ENCODE data around the gene USP28.
"Not testable (repeated sequence)": the region's sequence is repeated elsewhere in the genome, so short reads cannot be mapped to it uniquely, and the experiment has no call there.

Gene USP28, protein sequence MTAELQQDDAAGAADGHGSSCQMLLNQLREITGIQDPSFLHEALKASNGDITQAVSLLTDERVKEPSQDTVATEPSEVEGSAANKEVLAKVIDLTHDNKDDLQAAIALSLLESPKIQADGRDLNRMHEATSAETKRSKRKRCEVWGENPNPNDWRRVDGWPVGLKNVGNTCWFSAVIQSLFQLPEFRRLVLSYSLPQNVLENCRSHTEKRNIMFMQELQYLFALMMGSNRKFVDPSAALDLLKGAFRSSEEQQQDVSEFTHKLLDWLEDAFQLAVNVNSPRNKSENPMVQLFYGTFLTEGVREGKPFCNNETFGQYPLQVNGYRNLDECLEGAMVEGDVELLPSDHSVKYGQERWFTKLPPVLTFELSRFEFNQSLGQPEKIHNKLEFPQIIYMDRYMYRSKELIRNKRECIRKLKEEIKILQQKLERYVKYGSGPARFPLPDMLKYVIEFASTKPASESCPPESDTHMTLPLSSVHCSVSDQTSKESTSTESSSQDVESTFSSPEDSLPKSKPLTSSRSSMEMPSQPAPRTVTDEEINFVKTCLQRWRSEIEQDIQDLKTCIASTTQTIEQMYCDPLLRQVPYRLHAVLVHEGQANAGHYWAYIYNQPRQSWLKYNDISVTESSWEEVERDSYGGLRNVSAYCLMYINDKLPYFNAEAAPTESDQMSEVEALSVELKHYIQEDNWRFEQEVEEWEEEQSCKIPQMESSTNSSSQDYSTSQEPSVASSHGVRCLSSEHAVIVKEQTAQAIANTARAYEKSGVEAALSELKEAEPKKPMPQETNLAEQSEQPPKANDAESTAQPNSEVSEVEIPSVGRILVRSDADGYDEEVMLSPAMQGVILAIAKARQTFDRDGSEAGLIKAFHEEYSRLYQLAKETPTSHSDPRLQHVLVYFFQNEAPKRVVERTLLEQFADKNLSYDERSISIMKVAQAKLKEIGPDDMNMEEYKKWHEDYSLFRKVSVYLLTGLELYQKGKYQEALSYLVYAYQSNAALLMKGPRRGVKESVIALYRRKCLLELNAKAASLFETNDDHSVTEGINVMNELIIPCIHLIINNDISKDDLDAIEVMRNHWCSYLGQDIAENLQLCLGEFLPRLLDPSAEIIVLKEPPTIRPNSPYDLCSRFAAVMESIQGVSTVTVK

DNA sequence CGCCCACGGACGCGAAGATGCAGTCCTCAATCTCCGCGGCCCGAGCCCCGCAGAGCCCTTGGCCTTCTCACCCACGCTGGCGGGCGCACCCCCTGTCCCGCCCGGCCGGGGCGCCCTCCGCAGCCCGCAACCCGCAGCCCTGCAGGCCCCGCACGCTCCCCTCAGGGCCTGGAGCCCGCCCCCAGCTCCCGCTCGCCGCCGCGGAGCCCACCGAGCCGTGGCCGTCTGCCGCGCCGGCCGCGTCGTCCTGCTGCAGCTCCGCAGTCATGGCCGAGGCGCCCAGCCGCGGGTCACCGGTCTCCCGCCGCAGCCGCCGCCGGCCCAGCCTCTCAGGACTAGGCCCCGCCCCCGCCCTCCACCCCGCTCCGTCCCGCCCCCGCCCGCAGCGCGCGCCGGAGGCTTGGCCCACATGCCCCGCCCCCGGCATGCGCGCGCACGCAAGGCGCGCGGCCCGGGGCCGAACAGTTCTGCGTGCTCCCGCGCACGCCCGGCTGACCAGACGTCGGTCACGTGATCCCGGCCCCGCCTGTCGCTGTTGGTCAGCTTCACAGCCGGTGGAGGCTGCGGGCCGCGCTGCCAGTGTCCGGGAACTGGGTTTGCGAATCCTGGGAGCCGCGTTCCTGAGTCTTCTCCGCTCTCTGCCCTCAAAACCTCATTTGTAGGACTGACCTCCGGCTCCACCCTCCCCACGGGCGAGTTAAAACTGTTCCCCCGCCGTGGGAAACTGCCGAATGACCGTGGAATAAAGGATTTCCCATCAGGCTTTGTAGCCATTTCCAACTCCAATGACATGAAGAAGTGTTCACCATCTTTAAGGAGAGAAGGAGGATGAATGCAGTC, at the start of gene USP28:
USP28 (minus strand) TSS at position 339 of the 840 bp plus-strand sequence; CDS start at position 268, 71 bp downstream.
- peak; percentile 73 for DNase-seq (ENCODE audit: low read depth)

DNA sequence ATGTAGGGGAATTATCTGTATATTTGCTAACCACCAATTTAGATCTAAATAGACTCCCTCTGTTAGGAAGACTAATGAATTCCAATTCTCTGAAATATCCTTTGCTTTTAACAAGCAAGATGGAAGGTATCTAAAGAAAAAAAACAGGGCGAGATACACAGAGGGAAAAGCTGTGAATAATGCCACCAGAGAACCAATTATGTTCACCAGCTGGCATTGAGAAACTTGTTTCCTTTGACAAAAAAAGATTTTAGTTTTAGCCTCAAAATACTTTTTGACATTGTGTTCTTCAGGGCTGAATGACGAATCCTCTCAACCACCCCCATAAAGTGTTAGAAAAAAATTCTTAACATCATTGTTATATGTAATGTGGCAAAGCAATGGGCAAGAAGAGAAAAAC, 48.2 kb upstream of the USP28 start:
- DNase-seq (ENCODE audit: low read depth): no peak

DNA sequence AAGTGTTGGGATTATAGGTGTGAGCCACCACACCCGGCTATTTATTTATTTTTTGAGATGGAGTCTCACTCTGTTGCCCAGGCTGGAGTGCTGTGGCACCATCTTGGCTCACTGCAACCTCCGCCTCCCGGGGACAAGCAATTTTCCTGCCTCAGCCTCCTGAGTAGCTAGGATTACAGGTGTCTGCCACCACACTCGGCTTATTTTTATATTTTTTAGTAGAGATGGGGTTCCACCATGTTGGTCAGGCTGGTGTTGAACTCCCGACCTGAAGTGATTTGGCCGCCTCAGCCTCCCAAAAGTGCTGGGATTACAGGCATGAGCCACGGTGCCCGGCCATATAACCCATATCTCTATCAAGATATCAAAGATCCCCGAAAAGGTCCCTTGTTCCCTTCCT, 36.1 kb upstream of the USP28 start:
- DNase-seq (ENCODE audit: low read depth): not testable (repeated sequence)

DNA sequence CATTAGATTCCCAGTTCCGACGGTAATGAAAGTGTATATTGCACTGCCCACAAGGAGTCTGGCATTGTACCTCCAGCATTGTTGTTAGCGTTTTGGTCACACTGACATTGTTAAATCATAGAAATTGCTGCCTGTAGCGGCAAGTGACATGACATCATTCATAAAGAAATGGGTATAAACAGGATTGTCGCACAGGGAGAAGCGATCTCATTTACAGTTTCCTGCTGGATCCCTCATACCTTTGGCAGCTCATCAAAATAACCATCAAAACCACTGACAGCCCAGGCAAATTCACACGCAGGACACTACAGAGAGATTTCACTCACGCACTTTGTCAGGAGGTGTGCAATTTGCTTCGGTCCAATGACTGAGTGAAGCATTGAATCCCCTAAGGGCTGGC, 32.7 kb upstream of the USP28 start:
- no peak for DNase-seq (ENCODE audit: low read depth)

DNA sequence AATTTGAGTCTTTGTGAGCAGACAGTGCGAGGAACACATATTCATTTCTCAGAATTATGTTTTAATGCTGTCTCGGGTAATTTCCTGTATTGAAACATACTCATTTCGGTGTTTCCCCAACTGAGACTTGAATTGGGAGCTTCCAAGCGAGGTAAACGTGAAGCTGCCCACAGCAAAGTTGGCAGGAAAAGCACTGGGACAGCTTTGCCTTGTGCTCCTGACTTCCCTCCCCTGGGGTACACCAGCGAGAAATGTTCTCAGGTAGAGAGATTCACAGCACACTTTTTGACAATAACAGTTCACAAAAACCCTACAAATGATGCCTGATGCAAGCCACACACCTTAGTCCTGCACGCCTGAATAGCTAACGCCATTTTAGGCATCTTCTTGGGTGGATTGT, 32.3 kb upstream of the USP28 start:
- no peak for DNase-seq (ENCODE audit: low read depth)

DNA sequence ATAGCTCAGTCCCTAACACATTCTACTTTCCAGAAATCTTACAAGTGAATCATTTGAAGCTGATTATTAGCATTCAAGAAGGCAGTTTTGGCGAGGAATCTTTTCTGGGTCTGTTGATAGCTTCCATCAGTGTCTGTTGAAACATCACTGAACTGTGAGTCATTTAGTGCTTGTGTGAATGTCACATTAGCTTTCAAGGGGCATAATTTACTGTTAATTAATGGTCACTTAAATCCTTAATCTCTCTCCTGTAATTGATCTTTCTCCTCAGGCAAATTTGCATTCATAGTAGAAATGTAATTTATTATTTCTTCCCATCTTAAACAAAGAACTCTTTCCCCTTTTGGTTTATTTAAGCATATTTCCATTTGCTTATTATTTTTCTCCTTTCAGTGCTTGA, 31.8 kb upstream of the USP28 start:
- no peak for DNase-seq (ENCODE audit: low read depth)

DNA sequence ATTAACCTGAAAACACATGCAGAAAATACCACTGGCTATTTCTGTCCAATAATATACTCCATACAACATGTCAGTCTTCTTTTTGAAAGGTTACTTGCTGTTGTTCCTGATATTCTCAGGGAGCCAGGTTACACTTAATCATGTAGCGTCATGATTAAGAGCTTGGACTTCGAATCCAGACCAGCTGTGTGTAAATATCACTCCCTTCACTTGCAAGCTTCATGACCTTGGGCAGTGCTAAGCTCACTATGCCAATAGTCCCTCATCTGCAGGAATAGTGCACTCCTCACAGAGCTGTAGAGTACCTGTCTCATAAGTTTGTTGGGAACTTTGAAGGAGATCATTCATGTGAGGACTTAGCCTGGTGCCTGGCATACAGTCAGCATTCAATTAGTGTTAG, 31.1 kb upstream of the USP28 start:
- no peak for DNase-seq (ENCODE audit: low read depth)

DNA sequence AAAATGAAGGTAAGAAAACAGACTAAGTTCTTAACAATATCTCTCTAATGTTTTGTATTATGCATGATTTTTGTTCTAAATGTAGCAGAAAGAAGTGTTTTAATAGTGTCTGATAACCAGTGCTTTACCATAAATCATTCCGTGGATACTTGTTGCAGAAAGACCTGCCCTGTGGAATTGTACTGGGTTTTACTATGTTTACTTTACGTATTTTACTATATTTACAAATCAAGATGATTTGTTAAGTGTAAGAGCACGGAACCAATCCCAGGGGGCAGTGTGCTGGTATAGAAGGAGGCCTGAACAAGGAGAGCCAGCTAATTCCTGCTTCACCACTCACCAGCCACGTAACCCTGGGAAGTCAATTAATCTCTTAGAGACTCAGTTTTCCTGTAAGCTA, 30.7 kb upstream of the USP28 start:
- no peak for DNase-seq (ENCODE audit: low read depth)

DNA sequence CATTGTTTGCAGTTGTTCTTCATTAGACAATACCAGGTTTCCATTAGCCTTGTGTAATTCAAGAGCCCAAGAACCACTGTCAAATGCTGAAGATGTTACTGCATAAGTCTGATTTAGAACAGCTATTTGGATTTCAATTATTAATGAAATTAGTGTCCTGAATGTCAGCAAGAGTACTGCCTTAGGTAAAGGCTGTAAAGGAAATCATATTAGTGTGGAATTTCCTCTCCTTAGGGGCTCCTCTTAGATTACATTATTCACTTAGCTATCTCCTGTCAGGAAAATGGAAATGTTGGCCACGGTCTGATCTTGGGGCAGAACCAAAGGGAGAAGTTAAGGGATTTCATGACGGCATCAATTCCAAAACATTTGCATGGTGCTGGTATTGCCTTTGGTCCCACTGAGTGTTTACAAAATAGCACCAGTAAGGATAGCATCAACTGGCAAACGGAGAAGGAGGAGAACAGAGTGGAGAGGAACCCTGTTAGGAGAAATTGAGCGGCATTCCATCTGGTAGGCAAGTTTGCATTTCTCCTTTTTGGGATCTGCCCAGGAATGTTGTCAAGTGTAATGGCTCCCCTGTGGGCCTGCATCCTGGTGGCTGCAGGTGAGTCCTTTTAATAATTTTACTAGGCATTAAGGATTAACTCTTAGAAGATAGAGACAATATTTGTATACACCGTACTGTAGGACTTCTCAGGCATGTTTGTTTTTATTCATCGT, 29.2 kb upstream of the USP28 start, which contains the start of gene HTR3B:
HTR3B (plus strand) TSS at position 418 of the 723 bp plus-strand sequence; CDS start at position 556, 138 bp downstream.
- no peak for DNase-seq (ENCODE audit: low read depth)

DNA sequence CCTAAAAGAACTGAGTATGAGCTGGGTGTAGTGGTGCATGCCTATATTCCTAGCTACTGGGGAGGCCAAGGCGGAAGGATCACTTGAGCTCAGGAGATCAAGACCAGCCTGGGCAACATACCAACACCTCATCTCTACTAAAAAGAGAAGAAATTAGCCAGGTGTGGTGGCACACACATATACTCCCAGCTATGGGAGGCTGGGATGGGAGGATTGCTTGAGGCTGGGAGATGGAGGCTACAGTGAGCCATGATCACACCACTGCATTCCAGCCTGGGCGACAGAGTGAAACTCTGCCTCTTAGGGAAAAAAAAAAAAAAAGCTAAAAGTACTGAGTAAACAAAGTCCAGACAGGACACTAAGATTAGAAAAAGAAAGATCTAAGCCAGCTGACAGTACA, 25.8 kb upstream of the USP28 start:
- no peak for DNase-seq (ENCODE audit: low read depth)

DNA sequence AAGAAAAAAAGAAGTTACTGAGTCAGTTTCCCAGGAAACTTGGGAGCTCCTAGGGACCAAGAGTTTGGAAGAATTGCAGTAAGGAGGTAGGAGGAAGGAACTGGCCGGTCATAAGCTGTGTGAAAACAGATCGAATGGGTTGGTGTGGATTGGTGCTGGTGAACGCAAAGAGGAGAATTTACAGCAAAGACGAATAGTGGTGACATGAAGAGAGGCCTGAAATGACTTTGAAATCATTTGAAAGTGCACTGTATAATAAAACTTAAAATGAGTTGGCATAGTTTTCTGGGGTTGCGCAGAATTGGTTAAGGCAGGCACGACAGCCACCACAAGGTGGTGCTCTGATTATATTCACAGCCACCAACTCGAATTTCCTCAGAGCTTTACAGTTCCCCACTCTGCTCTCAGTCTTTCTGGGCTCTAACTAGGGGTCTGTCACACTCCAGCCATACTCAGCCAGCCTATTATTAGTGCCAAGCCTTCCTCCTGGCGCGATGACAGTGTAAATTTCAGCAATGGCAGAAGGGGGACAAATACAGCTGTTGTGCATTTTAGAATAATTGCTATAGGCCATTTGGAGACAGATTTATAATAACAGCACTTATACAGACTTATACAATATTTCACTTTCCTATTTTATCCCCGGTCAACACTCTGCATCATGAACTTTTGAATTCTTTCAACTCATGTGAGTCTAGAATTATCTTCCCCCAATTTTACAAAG, 20.9 kb upstream of the USP28 start:
- DNase-seq (ENCODE audit: low read depth): no peak

DNA sequence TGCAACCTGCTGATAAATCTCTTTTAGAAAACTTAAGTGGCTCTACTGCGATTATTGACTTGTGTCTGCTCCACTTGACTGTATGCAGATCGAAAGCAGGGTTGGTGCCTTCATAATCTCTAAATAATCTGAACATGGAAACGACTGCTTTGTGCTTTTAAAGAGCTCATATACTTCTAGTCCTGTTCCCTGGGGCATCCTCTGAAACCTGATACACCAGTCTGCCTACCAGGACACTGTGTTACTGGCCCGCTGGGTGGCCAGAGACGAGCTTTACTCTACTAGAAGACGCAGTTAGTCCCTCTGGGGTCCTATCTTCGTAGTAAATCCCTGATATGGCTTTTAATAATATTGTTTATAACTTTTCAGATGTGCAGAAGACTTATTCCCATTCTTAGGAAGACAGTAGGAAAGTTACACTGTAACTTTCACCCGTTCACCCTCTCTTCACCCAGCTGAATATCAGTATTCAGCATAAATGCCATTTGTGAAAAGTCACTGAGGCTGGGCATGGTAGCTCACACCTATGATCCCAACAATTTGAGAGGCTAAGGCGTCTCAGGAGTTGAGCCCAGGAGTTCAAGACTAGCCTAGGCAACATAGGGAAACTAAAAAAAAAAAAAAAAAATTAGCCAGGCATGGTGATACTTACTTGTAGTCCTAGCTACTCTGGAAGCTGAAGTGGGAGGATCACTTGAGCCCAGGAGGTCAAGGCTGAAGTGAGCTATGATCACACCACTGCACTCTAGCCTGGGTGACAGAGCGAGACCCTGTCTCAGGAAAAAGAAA, 20.2 kb upstream of the USP28 start:
- DNase-seq (ENCODE audit: low read depth): no peak

DNA sequence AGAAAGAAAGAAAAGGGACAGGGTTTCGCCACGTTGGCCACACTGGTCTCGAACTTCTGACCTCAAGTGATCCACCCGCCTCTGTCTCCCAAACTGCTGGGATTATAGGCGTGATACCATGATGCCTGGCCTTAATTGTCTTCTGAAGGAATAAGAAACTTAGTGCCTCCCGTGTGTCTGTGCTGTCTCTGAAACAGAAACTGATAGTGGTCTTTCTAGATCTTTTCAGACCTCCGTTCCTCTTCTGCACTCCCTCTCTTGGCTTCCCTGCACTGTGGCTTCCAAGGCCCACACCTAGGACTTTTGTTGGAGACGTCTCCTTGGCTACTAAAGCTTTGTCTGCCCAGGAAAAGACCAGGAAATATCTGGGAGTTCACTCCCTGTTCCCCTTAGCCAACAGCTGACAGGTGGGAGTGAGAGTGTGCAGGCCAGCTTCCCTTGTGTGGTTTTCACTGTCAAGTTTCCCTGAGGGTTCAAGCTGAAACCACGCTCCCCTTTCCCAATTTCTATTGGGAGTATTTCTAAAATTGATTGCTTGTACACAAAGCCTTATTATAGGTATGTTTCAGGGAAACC, 19.1 kb upstream of the USP28 start:
- DNase-seq (ENCODE audit: low read depth): no peak

DNA sequence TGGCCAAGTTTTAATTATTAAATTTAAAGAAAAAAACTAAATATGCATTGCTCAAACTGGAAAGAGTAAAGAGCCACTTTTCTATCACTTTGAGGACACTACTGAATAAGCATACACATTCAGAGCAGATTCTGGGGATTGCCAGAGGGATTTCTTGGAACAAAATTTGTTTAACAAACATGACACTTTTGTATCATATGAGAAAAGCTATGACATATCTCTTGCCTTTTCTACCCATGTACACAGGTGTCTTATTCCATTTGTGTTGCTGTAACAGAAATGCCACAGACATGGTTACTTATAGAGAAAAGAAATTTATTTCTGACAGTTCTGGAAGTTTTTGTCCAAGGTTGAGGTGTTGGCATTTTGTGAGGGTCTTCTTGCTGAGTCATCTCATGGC, 13.5 kb upstream of the USP28 start:
- no peak for DNase-seq (ENCODE audit: low read depth)

DNA sequence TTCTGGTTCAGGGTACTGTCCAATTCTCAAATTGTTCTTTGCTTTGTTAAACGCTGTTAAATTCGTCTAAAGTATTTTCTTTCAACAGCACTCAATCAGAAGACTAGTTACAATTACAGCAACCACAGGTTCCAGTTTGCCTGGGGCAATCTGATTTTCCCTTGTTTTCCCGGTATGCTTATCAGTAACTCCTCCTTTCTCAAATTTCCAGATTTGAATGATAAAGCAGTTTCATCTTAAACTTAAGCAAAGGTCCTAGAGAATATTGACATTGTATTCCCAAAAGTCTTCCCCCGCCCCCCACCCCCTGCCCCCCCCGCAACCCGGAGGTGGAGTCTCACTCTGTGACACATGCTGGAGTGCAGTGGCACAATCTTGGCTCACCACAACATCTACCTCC, 10.5 kb upstream of the USP28 start:
- no peak for DNase-seq (ENCODE audit: low read depth)

DNA sequence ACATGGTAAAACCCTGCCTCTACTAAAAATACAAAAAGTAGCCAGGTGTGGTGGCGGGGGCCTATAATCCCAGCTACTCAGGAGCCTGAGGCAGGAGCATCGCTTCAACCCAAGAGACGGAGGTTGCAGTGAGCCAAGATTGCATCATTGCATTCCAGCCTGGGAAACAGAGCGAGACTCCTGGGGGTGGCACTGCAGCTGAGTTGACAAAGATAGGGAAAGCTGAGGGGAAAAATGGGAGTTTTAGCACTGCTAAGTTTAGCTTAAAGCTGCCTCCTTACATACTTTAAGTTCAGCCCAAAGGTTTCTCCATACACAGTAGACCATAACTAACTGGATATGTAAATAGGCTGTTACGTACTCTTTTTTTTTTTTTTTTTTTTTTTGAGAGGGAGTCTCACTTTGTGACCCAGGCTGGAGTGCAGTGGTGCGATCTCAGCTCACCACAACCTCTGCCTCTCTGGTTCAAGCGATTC, 9.0 kb upstream of the USP28 start:
- DNase-seq (ENCODE audit: low read depth): no peak

DNA sequence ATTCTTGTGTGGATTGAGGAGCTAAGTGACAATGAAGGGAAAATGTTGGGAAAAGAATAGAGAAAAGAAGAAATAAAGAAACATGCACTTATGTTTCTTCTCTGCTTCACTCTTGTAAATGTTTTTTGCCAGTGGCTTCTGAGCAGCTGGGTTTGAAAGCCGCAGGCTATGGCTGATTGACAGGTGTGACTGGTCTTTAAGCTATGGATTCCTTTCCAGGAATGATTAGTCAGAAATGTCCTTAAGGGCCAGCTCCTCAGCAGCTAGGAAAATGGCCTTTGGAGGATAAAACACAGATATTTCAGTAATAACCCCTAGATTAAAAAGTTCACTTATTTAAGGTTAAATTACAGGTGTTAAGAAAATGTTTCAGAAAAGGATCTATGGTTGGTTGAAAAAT, 6.5 kb upstream of the USP28 start:
- DNase-seq (ENCODE audit: low read depth): no peak

DNA sequence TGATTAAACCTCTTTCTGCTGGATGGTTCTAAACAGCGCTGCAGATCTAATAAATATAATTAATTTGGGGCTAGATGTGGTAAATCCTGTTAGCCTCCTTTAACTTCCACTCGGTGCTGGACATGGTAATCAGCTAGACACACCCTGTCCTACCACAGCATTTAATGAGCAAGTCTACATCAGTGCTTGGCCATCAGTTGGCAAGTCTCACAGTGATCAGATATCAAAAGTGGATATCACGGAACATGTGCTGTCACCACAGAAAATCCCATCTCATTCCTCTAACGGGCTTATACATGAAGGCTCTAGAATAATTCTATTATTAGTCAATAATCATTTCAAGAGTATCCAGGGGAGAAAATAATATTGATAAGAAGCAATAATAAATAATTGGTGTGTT, 5.6 kb upstream of the USP28 start:
- DNase-seq (ENCODE audit: low read depth): no peak

DNA sequence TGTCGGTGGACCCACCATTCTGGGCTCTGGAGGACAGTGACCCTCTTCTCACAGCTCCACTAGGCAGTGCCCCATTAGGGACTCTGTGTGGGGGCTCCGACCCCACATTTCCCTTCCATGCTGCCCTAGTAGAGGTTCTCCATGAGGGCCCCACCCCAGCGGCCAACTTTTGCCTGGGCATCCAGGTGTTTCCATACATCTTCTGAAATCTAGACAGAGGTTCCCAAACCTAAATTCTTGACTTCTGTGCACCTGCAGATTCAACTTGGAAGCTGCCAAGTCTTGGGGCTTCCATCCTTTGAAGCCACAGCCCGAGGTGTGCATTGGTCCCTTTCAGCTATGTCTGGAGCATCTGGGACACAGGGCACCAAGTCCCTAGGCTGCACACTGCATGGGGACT, 4.1 kb upstream of the USP28 start:
- not testable (repeated sequence) for DNase-seq (ENCODE audit: low read depth)

Data from activated T-cell treated with anti-CD3 and anti-CD28 coated beads for 24 hours (primary cell).